ENCODE results near the gene ERBB4.

ERBB4 gene

DNA sequence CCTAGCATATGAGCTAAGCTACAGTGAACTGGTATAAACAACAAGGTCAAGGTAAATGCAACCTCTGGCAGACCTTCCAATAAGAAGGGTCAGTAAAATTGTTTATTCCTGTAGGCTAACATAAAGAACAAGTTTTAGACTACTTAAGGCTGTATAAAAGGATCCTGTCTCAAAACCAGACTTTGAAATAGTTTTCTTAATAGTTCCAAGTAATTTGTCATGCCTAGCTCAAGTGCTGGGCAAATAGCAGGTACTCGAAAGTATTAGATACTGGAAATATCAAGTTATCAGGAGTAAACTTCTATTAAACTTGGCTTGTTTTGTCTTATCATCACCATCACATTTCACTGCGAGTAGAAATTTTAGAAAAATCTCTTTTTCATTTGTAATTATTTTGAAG lies 1087.0 kb downstream of the ERBB4 start:
- DNase-seq: no peak

DNA sequence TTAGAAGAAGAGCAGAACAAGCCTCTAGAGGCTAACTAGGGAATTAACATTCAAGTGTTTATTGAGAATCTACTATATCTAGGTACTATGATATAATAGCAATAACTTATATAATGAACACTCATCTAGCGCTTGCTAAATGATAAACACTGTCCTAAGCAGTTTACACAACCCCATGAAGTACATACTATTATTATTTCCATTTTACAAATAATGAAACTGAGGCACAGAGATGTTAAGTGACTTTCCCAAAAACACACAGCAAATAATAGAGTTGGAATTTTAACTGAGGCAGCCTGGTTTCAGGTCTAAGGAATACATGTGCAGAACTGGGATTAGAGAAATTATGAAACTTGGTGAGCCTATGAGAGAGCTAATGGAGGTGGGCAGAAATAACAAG lies 1088.8 kb downstream of the ERBB4 start:
- DNase-seq: no peak

DNA sequence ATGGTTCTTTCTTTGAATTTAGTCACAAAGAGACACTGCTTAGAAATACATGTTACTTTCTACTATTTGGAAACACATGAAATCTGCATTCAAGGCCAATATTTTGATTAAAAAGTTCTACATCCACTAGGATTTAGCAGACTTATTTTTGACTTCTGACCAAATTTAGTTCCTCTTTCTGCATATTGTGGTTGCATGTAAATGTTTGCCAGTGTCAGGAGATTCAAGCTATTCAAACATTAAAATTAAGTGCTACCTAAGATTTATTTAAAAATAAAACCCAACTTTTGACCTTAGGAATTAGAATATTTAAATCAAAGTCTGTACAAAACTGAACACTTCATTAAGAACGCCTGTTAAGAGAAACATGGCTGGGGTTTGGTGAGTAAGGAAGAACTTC lies 1091.1 kb downstream of the ERBB4 start:
- DNase-seq: no peak

DNA sequence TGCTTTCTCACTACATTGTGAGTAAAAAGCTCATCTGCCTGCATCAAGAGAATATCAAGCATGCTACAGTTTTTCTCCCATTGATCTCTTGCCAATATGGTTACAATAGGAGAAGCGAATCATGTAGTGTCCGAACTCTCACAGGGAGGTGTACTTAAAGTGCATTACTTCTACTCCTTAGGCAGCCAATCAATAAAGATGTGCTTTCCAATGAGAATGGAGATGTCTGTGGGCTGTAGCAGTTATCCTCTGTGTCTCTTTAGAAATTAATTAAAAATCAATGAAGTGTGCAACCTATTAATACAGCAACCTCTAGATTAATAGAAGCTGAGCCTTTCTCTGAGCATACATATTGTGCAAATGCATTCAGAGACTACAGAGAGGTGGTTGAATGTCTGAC lies 1098.5 kb downstream of the ERBB4 start:
- no peak for DNase-seq

DNA sequence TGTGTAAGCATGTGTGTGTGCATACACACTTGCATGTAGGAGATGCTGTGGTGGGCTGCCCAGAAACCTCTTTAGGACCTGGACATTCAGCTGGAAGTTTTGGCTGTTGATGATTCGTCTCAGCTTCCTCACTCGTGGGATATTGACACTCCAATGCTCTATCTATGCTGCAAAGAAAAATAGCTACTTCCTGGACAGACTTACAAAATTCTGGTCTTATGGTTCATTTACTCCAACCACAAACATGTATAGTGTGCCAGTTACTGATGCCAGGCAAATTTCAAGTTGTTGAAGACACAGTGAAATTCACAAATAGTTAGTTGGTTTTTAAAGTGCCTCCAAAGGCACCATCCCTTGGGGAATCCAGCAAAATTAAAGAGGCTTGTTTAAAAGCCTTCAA lies 1099.6 kb downstream of the ERBB4 start:
- DNase-seq: no peak

DNA sequence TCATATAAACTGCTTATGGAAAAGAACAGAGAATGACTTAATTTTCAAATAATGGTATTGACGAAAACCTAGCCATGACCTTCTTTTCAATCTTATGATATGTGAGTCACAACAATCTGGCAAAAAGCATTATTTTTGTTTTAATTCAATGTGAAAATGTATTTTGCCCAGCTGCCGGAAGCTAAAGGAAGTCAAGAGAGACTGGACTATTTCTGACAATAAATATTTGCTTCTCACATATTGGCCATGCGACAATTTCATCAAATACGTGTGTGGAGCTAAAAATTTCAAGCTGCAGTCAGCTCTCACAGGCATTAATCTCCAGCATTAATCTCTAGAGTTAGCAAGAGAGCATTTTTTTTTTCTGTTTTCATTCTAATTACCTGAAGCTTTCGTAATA lies 1101.2 kb downstream of the ERBB4 start:
- no peak for DNase-seq

DNA sequence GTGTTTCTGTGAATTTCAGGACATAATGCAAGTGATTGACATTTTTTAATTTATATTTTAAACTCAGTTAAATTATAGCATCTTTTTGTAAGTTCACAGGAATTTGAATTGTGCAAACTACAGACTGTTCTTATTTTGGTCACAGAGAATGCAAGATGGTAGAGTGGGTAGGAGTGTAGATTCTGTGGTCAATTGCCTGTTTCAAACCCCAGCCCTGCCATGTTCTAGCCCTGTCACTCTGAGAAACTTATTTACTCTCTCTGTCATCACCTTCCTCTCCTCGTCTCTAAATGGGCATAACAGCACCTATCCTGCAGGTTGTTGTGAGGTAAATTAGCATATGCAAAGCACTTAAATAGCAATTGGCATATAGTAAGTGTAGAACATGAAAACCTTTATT lies 1102.4 kb downstream of the ERBB4 start:
- DNase-seq: no peak

DNA sequence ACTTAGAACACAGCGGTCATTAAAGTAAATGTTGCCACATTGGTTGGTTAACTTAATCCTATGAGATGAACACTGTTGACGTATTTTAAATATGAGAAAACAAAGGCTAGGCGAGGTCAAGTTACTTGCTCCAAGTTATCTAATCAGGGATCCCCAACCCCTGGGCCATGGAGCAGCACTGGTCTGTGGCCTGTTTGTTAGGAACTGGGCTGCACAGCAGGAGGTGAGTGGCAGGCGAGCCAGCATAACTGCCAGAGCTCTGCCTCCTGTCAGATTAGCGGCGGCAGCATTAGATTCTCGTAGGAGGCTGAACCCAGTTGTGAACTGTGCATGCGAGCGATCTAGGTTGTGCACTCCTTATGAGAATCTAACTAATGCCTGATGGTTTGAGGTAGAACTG lies 1103.3 kb downstream of the ERBB4 start:
- no peak for DNase-seq

DNA sequence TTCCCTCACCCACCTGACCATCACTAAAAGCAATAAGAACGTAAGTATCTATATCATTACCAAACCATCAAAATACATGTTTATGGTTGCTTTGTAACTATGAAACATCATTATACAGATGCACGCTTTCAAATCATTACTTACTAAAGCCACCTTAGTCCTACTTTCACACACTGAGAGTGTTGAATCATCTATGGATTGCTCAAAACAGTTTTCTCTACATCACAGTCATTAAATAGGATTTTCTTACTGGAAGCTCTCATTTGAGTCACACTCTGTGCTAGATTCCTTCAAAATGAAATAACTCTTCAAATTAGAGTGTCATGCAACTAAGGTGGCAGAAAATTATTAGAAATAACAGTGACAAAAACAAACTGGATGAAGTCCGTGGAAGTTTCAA lies 1103.8 kb downstream of the ERBB4 start:
- DNase-seq: no peak

DNA sequence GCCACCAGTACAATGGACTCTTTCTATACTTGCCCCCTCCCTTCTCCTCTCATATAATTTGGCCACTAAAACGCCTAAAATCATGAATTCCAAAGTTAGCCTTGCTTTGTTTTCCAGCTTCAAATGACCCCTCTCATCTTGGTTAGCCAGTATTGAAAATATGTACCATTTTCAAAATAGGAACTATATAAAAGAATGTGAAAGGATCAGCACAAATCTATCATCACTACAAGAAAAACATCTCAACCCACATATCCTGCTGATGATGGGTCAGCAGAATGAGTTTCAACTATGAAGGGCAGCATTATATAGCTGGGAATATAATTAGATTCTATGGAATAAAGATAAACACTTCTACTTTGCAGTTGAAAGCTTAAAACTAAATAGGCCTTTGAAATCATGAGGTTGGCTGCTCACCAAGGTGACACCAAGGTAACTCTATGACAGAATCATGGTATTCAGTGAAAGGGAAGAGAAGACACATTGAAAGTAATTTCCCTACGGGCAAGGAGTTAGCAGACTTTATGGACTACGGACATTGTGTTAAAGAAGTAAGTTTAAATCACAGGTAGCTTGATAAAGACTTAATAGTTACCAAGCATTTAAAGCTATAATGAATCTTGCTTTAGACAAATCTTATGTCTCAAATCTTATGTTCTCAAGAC lies 1109.2 kb downstream of the ERBB4 start:
- no peak for DNase-seq

DNA sequence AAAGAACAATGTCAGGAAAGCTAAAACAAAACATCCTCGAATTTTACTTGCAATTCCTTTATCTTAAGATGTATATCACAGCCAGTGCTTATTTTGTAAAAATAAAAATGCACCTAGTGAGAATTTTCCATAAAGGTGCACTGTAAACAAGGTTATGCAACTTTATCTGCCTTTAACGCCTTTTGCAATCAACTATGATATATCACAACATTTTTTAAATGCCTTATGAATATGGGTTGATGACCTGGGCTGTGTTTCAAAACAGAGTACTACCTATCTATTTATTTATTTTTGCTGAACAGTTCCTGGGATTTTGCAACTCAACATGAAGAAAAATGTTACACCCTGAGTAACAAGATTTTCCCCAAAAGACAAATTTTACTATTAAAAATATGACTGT lies 1112.4 kb downstream of the ERBB4 start:
- DNase-seq: no peak

DNA sequence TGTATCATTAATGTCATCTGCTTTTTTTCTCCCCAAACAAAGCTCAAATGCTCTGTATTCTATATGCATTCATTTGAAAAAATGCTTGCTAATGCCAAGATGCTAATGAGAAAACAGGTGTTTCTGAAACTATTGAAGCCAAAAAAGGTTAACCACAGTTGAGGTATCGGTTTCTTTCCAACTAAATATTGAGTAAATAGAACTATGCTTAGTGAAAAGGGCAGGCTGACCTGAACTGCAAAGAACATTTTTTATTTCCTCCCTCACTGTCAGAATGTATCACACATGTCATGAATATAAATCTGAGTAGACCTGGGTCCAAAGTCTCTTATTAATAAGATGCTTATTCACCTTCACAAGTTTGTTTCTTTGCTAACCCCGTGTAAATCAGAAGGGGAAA lies 1115.6 kb downstream of the ERBB4 start:
- no peak for DNase-seq

DNA sequence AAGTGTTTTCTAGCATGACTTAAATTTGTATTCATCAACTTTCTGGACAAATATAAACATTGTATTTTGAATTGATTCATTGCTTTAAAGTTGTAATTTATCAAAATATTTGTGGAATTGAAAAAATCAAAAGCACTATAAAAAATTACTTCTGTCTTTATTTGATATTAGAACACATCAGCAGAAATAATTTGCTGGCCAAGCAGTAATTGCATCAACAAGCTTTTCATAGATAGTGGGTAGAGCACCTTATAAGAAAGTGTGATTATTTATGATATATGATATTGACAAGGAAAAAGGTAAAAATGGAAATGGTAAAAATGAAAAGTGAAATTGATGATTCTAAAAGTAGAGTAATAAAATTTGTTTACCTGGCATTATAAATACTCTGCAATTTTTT lies 1121.1 kb downstream of the ERBB4 start:
- DNase-seq: no peak

DNA sequence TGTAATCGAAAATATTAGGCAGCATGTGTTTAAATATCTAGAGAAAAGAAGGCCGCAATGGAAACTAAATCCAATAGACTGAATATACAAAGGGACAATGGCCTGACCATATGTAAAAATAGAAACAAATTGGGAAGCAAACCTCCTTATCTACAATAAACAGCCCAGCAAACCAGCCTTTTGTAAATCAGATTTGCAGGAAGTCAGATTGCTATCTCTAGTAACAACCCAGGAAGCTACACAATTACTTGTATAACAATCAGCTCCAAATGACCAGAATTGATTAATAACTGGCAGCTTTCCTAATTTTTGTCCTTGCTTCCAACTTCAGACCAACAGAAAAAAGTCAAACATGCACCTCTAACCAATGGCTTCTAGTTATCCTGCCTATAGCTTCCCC lies 1122.2 kb downstream of the ERBB4 start:
- DNase-seq: no peak

DNA sequence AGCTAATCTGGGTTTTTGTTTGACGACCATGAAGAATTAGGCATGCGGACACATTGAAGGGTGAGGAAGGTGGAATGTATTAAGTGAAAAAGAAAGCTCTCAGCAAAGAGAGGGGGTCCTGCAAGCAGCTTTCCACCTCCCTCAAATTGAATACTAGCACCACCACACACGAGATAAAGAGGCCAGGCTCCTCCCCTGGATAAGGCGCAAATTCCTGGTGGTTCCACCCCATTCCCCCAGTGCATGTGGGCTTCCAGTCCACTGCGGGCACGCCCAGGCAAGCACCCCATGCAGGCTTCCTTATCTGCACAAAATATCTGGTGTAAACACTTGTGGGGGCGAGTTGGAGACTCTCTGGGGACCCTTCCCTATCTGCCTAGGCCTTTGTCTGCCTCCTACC lies 1124.9 kb downstream of the ERBB4 start:
- no peak for DNase-seq

DNA sequence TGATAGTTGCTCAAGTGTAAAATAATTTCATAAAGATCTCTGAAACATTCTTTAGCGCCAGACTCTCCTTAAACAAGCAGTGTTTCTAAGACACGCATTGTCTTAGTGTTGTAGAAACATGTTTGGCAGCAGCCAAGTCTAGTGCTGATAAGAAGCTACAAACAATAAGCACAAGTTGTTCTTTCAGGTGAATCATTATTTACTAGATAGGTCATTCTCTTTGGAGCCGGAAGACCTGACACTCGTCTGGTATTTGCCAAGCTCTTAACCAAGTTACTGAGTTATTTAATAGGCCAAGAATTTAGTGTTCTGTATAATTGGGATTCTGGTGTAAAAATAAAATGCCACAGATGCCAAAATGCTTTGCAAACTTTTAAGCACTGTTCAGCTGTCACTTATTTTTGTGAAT lies 1130.1 kb downstream of the ERBB4 start:
- no peak for DNase-seq

DNA sequence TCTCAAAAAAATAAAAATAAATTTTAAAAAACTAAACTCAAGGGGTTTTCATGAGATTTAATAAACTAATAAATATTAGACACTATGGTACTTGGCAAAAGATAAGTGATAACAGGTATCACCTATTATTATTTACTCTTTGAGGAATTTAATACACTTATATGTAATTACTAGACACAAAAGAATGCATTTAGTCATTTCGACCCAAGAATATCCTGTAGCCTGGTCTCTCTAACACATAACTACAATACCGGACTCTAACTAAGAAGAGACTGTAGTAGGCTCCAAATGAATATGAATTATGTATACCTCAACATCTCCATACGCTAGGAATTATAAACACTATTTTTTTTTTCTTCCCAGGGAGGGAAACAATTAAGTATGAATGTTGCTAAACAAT lies 1131.5 kb downstream of the ERBB4 start:
- DNase-seq: no peak

DNA sequence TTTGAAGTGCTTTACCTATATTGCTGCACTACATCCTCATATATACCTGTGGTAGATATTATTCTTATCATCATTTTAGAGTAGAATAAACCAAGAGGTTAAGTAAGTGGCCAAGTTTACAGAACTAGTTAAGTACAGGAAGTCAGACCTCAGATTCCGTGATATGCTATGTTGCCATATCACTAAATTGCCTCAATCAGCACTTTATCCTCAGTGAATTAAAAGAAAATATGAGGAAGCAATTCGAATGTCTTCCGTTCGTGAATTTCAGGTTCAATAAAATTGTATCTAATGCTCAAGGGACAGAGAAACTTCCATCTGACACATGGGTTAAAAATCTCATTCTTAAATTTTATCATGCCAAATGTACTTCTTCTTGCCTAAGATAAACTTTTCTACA lies 1133.6 kb downstream of the ERBB4 start:
- no peak for DNase-seq

DNA sequence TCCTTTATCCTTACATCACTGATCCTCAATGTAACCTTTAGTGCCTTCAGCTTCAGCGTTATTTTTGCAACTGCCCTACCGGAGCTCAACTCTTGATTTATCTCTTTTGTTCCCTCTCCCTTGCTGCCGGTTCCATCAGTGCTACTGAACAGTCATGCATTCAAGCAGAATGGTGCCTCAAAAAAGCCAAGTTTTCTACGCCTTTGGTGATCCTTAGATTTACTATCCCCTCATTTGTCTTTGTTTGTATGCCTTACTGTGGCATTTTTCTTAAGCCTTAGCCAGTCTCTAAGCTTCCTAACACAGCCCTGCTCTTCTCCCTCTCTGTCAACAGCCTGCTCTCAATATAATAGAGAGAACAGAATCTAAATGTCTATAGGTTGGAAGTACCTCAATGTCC lies 1134.5 kb downstream of the ERBB4 start:
- DNase-seq: no peak

DNA sequence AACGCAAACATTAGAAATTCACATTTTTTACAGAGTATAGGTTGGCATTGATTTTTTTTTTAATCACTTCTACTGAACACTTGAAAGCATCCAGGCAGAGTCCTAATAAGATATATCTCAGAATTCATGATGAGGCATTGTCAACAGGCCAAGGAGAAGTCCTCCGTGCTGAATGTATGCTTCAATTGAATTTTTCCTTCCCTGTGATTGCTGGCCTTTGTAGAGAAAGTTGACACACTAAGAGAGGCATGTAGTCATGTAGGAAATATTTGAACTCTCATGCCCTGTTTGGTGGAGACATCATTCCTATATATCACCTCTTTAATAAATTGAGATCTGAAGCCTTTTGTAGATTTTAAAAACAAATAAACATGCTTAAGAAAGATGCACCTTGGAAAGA lies 1137.3 kb downstream of the ERBB4 start:
- no peak for DNase-seq

DNA sequence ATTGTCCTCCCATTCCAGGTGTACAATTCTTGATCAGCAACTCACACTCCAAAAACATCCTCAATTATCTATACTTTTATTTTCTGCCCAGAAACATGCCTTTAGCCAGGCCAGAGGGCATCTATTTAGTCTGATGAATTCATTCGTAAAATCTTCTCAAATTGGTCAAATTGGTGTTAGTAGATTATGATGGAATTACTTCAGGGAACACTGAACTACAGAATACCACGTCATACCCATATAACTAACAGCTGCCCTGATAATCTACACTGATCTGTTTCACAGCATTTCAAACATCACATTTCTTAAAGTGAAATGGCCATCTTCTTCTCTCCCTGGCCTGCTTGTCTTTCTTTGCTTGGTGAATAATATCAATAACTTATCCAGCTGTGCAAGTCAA lies 1140.8 kb downstream of the ERBB4 start:
- DNase-seq: no peak

DNA sequence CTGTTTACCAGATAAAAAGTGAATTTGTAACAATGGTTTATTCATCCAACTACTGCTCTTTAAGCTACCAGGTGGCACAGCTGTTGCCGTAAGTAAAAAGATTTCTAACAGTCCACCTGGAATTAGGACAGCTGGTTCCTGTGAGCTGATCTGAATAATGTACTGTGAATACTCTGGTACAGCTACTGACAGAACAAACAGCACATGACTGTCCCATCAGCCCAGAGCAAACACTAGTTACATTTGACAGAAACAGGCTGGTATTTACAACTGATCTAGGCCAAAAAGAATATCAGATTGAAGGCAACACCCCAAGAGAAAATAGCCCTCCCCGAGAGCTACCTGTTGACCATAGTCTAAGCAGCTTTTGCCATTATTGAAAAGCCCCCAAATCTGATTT lies 1141.8 kb downstream of the ERBB4 start:
- no peak for DNase-seq

DNA sequence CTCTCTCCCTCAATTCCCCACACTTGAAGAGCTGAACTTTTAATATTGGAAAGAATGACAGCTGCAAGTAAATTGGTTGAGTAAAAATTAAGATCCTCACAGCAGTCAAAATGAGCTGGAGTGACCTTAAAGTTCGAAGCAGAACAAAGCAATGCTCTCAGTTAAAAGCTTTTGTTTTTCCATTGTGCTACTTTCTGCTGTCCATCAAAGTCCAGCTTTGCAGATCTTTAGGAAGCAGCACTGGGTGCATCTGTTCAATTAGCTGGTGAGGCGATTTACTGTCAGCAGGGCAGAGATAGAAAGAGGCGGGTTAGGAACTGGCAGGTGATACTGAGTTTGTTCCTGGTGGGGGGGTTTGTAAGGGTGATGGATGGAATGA lies 1147.4 kb downstream of the ERBB4 start:
- no peak for DNase-seq

DNA sequence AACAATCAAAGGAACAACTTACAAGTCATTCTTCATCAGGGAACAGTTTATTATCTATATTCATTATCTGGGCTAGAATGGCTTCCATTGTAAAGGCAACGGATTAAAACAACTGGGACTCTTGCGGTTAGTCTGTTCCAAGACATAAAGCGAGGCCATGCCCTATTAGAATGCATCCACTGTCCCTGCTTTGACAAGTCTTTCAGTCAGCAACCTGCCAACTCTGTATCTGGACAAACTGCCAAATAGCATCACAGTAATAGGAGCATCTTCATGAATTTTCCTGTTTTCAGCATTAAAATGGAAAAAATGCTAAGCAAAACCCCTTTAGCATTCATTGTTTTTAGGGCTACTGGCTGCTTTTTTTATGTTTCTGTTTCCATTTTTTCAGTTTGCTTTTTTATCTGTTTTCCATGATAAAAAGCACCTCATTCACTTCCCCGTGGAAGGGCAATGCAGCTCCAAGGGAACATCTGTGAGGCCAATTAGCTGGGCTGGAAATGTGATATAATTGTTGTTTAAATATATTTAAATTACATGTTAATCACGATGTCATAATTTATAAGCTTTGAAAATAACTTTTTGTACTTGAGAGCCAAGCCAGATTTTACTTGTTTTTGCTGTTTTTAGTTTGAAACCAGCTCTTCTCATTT lies 1147.9 kb downstream of the ERBB4 start:
- no peak for DNase-seq

DNA sequence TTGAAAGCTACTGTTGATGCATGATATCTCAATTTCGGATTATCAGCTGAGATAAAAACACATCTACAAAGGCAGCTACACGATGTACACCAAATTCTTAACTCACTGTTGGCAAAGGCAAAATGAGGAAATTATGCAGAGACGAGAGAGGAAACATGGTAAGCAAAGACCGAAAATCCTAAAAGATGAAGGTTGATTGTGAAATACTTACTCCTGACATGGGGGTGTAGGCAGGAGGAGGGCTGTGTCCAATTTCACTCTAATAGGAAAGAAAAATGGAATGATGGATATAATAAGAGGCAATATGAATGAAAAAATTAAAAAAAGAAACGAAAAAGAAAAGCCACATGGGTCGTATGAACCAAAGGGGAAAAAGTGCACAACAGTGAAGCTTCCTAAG lies 1150.9 kb downstream of the ERBB4 start:
- no peak for DNase-seq

All from fibroblast of skin of back (primary cell).